Loucy (cell line): Measurements from ENCODE around the gene MARCHF6.

Experiments used
- H2AFZ ChIP-seq: fragments of 200-600 bp; sonication (generic); 2 replicates; pipeline ENCODE4 v1.6.0; 2016; ENCODE audit warnings: antibody characterized with exemption, mild to moderate bottlenecking, low read length, moderate library complexity
- H3F3A ChIP-seq: fragments of 200-600 bp; 2 replicates; pipeline ENCODE4 v1.6.0; 2016; ENCODE audit warnings: antibody characterized with exemption, low read depth, mild to moderate bottlenecking
- H3K27me3 ChIP-seq: fragments of 200-600 bp; sonication (generic); 2 replicates; pipeline ENCODE4 v1.6.1; 2014; ENCODE audit warnings: low read length, mild to moderate bottlenecking; ENCODE audit not compliant: insufficient read depth, poor library complexity, severe bottlenecking
- H3K36me3 ChIP-seq: fragments of 200-600 bp; sonication (generic); 2 replicates; pipeline ENCODE4 v1.6.1; 2016; ENCODE audit warnings: low read length; ENCODE audit not compliant: insufficient read depth
- H3K4me1 ChIP-seq: fragments of 200-600 bp; sonication (generic); 2 replicates; pipeline ENCODE4 v1.5.1; 2014; ENCODE audit warnings: low read length, mild to moderate bottlenecking; ENCODE audit not compliant: insufficient read depth, poor library complexity, severe bottlenecking
- H3K4me2 ChIP-seq: fragments of 200-600 bp; sonication (generic); 2 replicates; pipeline ENCODE4 v1.6.0; 2014; ENCODE audit warnings: antibody characterized with exemption, low read length, low read depth, mild to moderate bottlenecking; ENCODE audit not compliant: poor library complexity, severe bottlenecking
- H3K4me3 ChIP-seq: fragments of 200-600 bp; sonication (generic); 2 replicates; pipeline ENCODE4 v1.5.1; 2014; ENCODE audit warnings: low read length, mild to moderate bottlenecking, mixed read lengths; ENCODE audit not compliant: poor library complexity, severe bottlenecking
- H3K79me2 ChIP-seq: fragments of 200-600 bp; sonication (generic); 2 replicates; pipeline ENCODE4 v1.6.1; 2014; ENCODE audit warnings: low read length; ENCODE audit not compliant: insufficient read depth
- H3K9ac ChIP-seq: fragments of 200-600 bp; sonication (generic); 2 replicates; pipeline ENCODE4 v1.6.0; 2014; ENCODE audit warnings: mild to moderate bottlenecking, low read depth, low read length, moderate library complexity; ENCODE audit not compliant: poor library complexity, severe bottlenecking
- H3K9me2 ChIP-seq: fragments of 200-600 bp; sonication (generic); replicated peaks from 2 replicates; pipeline ENCODE4 v1.6.1; 2016; ENCODE audit warnings: low read depth, low read length, mixed read lengths
- H3K9me3 ChIP-seq: fragments of 200-600 bp; sonication (generic); 2 replicates; pipeline ENCODE4 v1.6.1; 2014; ENCODE audit warnings: mild to moderate bottlenecking, antibody characterized with exemption, low read length, low read depth; ENCODE audit not compliant: insufficient read depth
- H4K20me1 ChIP-seq: fragments of 200-600 bp; sonication (generic); 2 replicates; pipeline ENCODE4 v1.6.0; 2014; ENCODE audit warnings: antibody characterized with exemption, low read length, mild to moderate bottlenecking; ENCODE audit not compliant: insufficient read depth, poor library complexity, severe bottlenecking
- CTCF ChIP-seq: fragments of 200-600 bp; sonication (generic); conservative IDR thresholded peaks from 2 replicates; pipeline ENCODE4 v1.5.1; 2014; ENCODE audit warnings: mild to moderate bottlenecking, antibody characterized with exemption, low read length
- EZH2phosphoT487 ChIP-seq: fragments of 200-600 bp; IDR thresholded peaks from 2 replicates; pipeline ENCODE4 v1.6.1; 2018; ENCODE audit warnings: antibody characterized with exemption, mild to moderate bottlenecking, moderate library complexity, borderline replicate concordance

MARCHF6 gene

GRCh38 chr5:10333154-10334006 lies 20.1 kb upstream of the MARCHF6 start:
- Histone ChIP-seq H4K20me1 (no peaks in the 10 kb centered on the region), H3K4me3 (no peak overlapping the region), H3K36me3 (no peaks in the 10 kb centered on the region), H3K9me2 (no peaks in the 10 kb centered on the region), H3K4me1 (no peaks in the 10 kb centered on the region), H3K4me2 (no peak overlapping the region), H3K9me3 (no peaks in the 10 kb centered on the region), H3K79me2 (no peaks in the 10 kb centered on the region), H3K27me3 (no peaks in the 10 kb centered on the region), H2AFZ (no peak overlapping the region), H3F3A (no peaks in the 10 kb centered on the region), H3K9ac (no peak overlapping the region)
- TF ChIP-seq EZH2phosphoT487 = no peak
- no peak for TF ChIP-seq CTCF

GRCh38 chr5:10334831-10335230 lies 18.7 kb upstream of the MARCHF6 start:
- Histone ChIP-seq H3K79me2 (no peaks in the 10 kb centered on the region), H3K9ac (no peak overlapping the region), H3K36me3 (no peaks in the 10 kb centered on the region), H3F3A (no peaks in the 10 kb centered on the region), H4K20me1 (no peaks in the 10 kb centered on the region), H3K9me3 (no peaks in the 10 kb centered on the region), H3K4me2 (no peak overlapping the region), H3K4me1 (no peaks in the 10 kb centered on the region), H3K9me2 (no peaks in the 10 kb centered on the region), H3K4me3 (no peak overlapping the region), H2AFZ (no peak overlapping the region), H3K27me3 (no peaks in the 10 kb centered on the region)
- TF ChIP-seq EZH2phosphoT487 (no peak), CTCF (no peak)

- no peaks in the 10 kb centered on the region for H4K20me1 ChIP-seq
- H3K9me2 ChIP-seq = no peaks in the 10 kb centered on the region
- no peak overlapping the region for H2AFZ ChIP-seq
- H3K4me2 ChIP-seq = no peak overlapping the region
- H3K9ac ChIP-seq = no peak overlapping the region
- no peaks in the 10 kb centered on the region for H3K79me2 ChIP-seq
- no peaks in the 10 kb centered on the region for H3F3A ChIP-seq
- H3K36me3 ChIP-seq = no peaks in the 10 kb centered on the region
- H3K4me1 ChIP-seq = no peaks in the 10 kb centered on the region
- H3K27me3 ChIP-seq = no peaks in the 10 kb centered on the region
- no peaks in the 10 kb centered on the region for H3K9me3 ChIP-seq
- TF ChIP-seq CTCF = no peak
- H3K4me3 ChIP-seq = no peak overlapping the region
Observed at GRCh38 chr5:10335711-10336470, 17.6 kb upstream of the MARCHF6 start.
